GM10248 (cell line): Measurements from ENCODE around the gene DCDC1.
A peak's percentile ranks its signal among the peaks of the same experiment; 100 is the strongest.

Source experiments
- CTCF ChIA-PET: fragments of 300-600 bp; sonication (Branson Sonifier 250); formaldehyde crosslinking; extraction: SDS; loops from one replicate; lab custom pipeline; 2021; ENCODE audit warnings: antibody characterized with exemption; lab: Yijun Ruan, JAX
- POLR2A ChIA-PET: fragments of 350-650 bp; sonication (Branson Sonifier 250); formaldehyde crosslinking; extraction: SDS; loops from one replicate; lab custom pipeline; 2020; ENCODE audit warnings: antibody characterized with exemption; lab: Yijun Ruan, JAX
- DNase-seq: peaks from one replicate; pipeline ENCODE4 v3.0.0; 2012; ENCODE audit errors: extremely low spot score
- TF ChIP-seq, protein P1 (sequence below): IDR thresholded peaks from 2 replicates; pipeline ENCODE4 v1.5.1; 2012; ENCODE audit warnings: mild to moderate bottlenecking, low read depth; ENCODE audit errors: extremely low read depth, missing control alignments, control extremely low read depth

DCDC1 gene, protein sequence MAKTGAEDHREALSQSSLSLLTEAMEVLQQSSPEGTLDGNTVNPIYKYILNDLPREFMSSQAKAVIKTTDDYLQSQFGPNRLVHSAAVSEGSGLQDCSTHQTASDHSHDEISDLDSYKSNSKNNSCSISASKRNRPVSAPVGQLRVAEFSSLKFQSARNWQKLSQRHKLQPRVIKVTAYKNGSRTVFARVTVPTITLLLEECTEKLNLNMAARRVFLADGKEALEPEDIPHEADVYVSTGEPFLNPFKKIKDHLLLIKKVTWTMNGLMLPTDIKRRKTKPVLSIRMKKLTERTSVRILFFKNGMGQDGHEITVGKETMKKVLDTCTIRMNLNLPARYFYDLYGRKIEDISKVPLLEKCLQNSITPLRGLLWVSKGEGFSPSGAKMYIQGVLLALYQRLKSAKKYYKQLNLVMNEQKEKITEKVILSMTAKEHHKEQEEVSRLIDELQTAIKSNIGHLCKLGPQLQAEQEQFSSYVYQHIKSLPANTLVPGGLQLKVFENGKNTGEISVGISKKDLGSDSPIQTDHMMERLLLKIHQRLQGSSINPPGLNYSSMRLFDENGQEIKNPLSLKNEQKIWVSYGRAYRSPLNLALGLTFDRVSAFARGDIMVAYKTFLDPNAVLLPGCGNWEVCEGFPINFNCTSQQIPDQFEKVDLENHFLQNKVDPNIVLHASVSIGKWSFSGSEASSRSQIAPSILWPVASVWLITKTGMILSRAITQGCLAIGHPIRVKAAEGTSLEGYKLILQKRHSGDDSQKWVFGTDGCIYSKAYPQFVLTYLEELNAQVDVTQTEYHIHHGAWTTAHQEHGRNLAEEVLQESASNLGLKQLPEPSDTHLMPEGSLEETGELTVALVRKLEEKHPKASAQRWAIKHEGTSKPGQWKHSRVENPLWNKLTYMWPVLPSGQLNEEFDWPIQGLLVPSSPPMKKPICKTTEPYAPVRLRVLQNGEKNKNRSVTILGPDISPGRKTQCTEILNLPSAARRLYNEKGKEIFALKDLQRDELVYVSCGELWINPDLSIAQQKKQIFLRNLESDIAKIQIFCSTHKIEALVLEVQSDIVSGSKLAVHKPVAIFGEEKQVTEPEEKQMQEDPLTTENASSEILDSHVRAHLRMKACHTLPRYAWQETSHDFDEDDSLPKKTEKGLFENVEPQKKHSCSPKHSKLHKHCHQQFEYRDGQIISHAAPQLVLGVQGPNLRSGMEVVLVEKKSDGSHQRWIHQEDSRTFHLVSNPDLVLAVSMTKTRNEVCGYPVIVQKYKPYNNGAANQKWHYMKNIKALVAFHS (N-terminal part only)

DNA sequence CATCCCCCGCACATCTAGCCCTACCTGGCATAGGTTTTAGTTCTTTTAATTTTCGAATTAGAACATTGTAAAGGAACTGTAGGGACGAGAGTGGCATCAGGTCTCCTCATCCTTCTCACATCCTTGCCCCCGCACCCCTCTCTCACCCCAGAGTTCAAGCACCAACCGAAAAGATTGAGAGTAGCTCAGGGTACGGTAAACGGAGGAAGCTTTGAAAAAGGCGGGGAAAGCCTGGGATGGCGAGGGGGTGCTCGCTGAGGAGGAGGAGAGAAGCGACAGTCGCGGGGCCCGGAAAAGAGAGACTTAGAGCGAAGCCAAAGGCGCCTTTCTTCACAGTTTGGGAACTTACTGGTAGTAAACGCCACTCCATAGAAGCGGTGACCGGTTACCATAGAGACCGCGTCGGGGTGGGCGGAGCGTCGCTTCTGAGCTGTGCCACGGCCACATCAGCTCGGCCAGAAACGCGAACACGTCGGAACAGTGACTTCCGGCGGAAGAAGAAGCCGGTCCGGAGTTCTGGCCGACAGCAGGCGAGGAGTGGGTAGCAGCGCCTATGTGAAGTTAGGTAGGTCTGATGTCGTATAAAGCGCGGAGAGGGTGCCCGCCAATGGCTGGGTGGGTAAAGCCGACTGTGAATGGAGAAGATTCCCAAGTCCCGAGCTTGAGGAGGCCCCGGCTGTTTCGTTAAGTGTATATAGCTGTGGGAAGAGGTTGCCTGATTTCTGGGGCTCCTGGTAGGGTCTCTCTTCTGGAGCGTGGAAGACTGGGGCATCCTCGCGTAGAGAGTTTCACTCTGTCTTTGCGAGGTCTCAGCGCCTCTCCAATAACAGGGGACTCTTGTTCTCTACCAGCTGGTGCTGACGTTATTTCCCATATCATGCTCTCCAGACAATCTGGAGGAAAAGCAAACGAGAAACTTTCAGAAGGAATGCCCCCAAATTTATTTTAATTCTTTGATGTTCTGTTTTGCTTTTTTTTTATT is at the start of gene DCDC1, which contains the start of gene DNAJC24:
Gene DCDC1 (minus strand): TSS at position 392 of the 982 bp plus-strand sequence. CDS start 41,459 bp downstream, outside the sequence.
Gene DNAJC24 (plus strand): TSS at position 513 of the 982 bp plus-strand sequence. CDS start 889 bp downstream, outside the sequence.
- ChIA-PET CTCF (interaction anchor here (0.8 to 1.9 kb wide), 3 partner anchors 14 to 501 kb away, joined by 3 to 9 read pairs (median 4); no protein-coding TSS in a partner anchor), POLR2A (no interaction called here)
- DNase-seq: peak; percentile 86
- TF ChIP-seq, protein P1, sequence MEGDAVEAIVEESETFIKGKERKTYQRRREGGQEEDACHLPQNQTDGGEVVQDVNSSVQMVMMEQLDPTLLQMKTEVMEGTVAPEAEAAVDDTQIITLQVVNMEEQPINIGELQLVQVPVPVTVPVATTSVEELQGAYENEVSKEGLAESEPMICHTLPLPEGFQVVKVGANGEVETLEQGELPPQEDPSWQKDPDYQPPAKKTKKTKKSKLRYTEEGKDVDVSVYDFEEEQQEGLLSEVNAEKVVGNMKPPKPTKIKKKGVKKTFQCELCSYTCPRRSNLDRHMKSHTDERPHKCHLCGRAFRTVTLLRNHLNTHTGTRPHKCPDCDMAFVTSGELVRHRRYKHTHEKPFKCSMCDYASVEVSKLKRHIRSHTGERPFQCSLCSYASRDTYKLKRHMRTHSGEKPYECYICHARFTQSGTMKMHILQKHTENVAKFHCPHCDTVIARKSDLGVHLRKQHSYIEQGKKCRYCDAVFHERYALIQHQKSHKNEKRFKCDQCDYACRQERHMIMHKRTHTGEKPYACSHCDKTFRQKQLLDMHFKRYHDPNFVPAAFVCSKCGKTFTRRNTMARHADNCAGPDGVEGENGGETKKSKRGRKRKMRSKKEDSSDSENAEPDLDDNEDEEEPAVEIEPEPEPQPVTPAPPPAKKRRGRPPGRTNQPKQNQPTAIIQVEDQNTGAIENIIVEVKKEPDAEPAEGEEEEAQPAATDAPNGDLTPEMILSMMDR: no peak

DNA sequence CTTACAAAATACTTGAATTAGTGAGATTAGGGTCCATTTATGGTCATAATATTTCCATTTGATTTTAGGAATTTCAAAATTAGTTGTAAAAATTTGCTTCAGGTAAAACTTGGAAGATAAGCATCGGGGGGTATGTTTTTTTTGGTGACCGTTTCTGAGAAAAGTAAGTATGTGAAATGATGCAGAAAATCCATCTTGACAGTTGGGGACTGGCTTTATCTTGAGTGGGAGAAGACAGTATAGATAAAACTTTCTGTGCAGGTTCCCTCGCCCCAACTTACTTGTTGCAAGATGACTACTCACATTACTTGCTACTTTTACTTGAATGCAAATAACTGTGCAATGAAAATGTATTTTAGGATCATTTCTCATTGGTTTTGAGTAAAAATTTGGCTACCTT is 49.6 kb upstream of the DCDC1 start:
- CTCF ChIA-PET: interaction anchor here (0.9 to 1.9 kb wide), 3 partner anchors 10 to 23 kb away, joined by 3 to 7 read pairs (median 4); no protein-coding TSS in a partner anchor
- DNase-seq: no peak
- POLR2A ChIA-PET: interaction anchor here (0.6 kb wide), 1 partner anchor 671 kb away, joined by 9 read pairs; no protein-coding TSS in a partner anchor
- TF ChIP-seq, protein P1: no peak

DNA sequence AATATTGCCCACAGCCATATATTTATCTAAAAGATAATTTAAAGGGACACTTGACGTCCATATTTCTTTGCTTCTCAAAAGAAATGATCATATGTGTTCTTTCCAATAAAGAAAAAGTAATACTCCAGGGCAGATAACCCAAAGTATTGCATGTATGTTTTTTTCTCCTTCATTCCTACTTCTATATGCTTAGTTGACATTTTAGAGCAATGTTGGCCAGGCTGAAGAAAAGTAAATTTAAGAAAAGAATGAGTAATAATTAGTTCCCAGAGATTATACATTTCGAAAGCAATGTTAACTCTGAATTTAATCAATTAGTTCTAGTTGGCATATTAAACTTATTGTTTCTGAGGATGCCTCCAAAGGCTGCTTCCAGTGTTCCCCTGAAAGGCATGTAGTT is 48.3 kb upstream of the DCDC1 start:
- POLR2A ChIA-PET: no interaction called here
- CTCF ChIA-PET: interaction anchor here (1.1 to 1.9 kb wide), 4 partner anchors 10 to 24 kb away, joined by 3 to 7 read pairs (median 5); no protein-coding TSS in a partner anchor

DNA sequence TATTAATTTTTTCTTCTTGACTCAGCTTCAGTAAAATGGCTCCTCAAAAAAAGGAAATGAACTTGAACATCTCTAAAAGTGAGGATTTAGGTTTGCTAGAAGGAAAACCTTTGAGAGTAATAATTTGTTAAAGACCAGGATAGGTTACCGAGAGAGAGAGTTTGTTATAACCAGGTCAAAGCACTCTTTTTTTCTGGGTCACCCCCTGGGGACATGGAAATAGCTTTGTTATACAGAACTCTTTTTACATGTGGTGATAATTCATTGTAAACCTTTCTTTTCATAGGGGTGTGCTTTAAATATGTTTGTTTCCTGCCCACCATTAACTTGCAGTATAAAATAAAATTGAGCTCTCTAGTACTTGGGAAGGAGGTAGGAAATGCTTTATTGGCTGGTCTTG is 47.8 kb upstream of the DCDC1 start:
- TF ChIP-seq, protein P1: no peak
- ChIA-PET CTCF (interaction anchor here (1.2 to 1.9 kb wide), 4 partner anchors 9 to 350 kb away, joined by 3 to 7 read pairs (median 5); no protein-coding TSS in a partner anchor), POLR2A (no interaction called here)
- DNase-seq: no peak

More for the DNA sequence above, 48.3 kb upstream of the DCDC1 start:
- no peak for DNase-seq
- TF ChIP-seq, protein P1: no peak

DNA sequence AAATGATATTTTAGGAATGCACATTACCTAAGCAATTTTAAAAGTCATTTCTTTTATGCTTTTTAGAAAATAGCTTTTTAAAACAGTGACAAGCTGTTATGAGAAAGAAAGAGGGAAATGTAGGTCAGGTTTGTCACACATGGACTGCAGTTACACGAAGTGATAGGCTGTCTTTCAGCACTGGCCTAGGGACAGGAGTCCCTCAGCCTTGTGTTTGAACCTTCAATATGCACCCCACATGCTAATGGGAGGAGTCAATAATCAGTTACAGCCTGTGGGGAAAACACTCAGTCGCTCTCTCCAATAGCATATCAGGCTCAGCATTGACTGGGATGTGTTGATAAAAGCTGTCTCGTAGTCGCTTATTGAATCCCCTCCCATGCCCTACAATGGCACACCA is 45.9 kb upstream of the DCDC1 start:
- CTCF ChIA-PET: interaction anchor here (1.0 to 2.2 kb wide), 2 partner anchors 13 to 15 kb away, joined by 3 to 9 read pairs; no protein-coding TSS in a partner anchor
- TF ChIP-seq, protein P1: no peak
- POLR2A ChIA-PET: no interaction called here
- DNase-seq: no peak
